K562 (cell line): ENCODE results near the gene SPEM2. TPM values are rescaled to one million over a fixed set of nuclear protein-coding genes. Genes with fewer than 3 reads are reported as not detected.

Source experiments
- ATAC-seq: fragments of 200-7000 bp; cut with Tn5 transposase; 3 replicates; pipeline ENCODE4 v1.9.1; 2020; ENCODE audit warnings: moderate library complexity
- BruUV-seq: library from RNA; stranded (reverse); fragments of 400-500 nt; replicated peaks from 2 replicates; lab custom pipeline; 2021; lab: Mats Ljungman, UMichigan
- CTCF ChIA-PET: fragments of 300-600 bp; formaldehyde crosslinking; extraction: SDS; loops from one replicate; lab custom pipeline; 2021; ENCODE audit warnings: low intra/inter-chr PET ratio; lab: Yijun Ruan, JAX
- POLR2A ChIA-PET: fragments of 300-600, 350-650 bp; sonication (Branson Sonifier 250); formaldehyde crosslinking; extraction: SDS; loops from one replicate; lab custom pipeline; 2021; ENCODE audit warnings: antibody characterized with exemption, inconsistent platforms; lab: Yijun Ruan, JAX
- DNase-seq, 4 experiments: peaks; one replicate each; pipeline versions ENCODE4 v3.0.0 to v3.0.0-alpha.2; 2011 to 2018; ENCODE audit warnings: low spot score in 3 of 4, mixed read lengths in 3 of 4; ENCODE audit errors: extremely low read depth in 1 of 4
- FAIRE-seq: peaks from 2 replicates; lab custom pipeline; 2011; peaks lifted over from hg19 to GRCh38; lab: Jason Lieb, UNC
- H2AFZ ChIP-seq: 2 replicates; pipeline ENCODE4 v1.6.0; 2011; ENCODE audit warnings: low read depth, low read length, control low read depth, inconsistent platforms
- H3K27ac ChIP-seq: fragments of 200-600 bp; 3 replicates; pipeline ENCODE4 v1.8.0; 2011; ENCODE audit warnings: low read depth, mild to moderate bottlenecking, control low read depth, inconsistent platforms, low read length, moderate library complexity, mixed read lengths; ENCODE audit errors: extremely low read depth
- H3K27me3 ChIP-seq, 2 experiments: fragments of 300-600 bp in 1 of 2; 2 replicates in 1 of 2; 3 replicates in 1 of 2; pipeline versions ENCODE4 v1.6.0 to v1.8.0; 2011; ENCODE audit warnings: inconsistent platforms in 2 of 2, low read length in 2 of 2, mild to moderate bottlenecking in 1 of 2, mixed read lengths in 1 of 2, moderate library complexity in 1 of 2; ENCODE audit not compliant: control insufficient read depth in 2 of 2, insufficient read depth in 2 of 2
- H3K36me3 ChIP-seq: fragments of 300-600 bp; 3 replicates; pipeline ENCODE4 v1.8.0; 2011; ENCODE audit warnings: mild to moderate bottlenecking, low read length, inconsistent platforms; ENCODE audit not compliant: control insufficient read depth, insufficient read depth
- H3K4me1 ChIP-seq, 2 experiments: fragments of 200-600 bp in 1 of 2; replicated peaks in 1 of 2; 2 replicates in 1 of 2; 3 replicates in 1 of 2; pipeline versions ENCODE4 v1.5.1 to v1.8.0; 2011; ENCODE audit warnings: inconsistent platforms in 2 of 2, low read length in 2 of 2, mild to moderate bottlenecking in 1 of 2, mixed read lengths in 1 of 2, moderate library complexity in 1 of 2; ENCODE audit not compliant: control insufficient read depth in 2 of 2, insufficient read depth in 2 of 2
- H3K4me2 ChIP-seq: 2 replicates; pipeline ENCODE4 v1.6.1; 2011; ENCODE audit warnings: low read length, control low read depth, inconsistent platforms, mixed read lengths; ENCODE audit not compliant: insufficient read depth
- H3K4me3 ChIP-seq: fragments of 200-600 bp; sonication (generic), shearing (Covaris generic); 2 replicates; pipeline ENCODE4 v1.5.1; 2016; ENCODE audit warnings: control low read depth, inconsistent platforms
- H3K79me2 ChIP-seq: fragments of 200-600 bp; 3 replicates; pipeline ENCODE4 v1.8.0; 2011; ENCODE audit warnings: low read length, inconsistent platforms; ENCODE audit not compliant: control insufficient read depth, insufficient read depth
- H3K9ac ChIP-seq, 2 experiments: 2 replicates each; pipeline versions ENCODE4 v1.6.0 to v1.6.1; 2011; ENCODE audit warnings: low read depth in 2 of 2, low read length in 2 of 2, control low read depth in 1 of 2, inconsistent platforms in 1 of 2, mild to moderate bottlenecking in 1 of 2, mixed read lengths in 1 of 2; ENCODE audit not compliant: insufficient read depth in 1 of 2
- H3K9me1 ChIP-seq: one replicate; pipeline ENCODE4 v1.6.0; 2011; ENCODE audit warnings: inconsistent platforms, mild to moderate bottlenecking, low read length, moderate library complexity; ENCODE audit not compliant: control insufficient read depth, insufficient read depth
- H3K9me3 ChIP-seq: replicated peaks from 2 replicates; pipeline ENCODE4 v1.5.1; 2011; ENCODE audit warnings: low read depth, low read length, inconsistent platforms; ENCODE audit not compliant: control insufficient read depth, insufficient read depth
- H4K20me1 ChIP-seq: replicated peaks from 2 replicates; pipeline ENCODE4 v1.6.1; 2011; ENCODE audit warnings: low read length, inconsistent platforms, mixed read lengths; ENCODE audit not compliant: control insufficient read depth, insufficient read depth
- ATF6 ChIP-seq: sonication (generic); formaldehyde crosslinking; IDR thresholded peaks from 2 replicates; pipeline ENCODE4 v1.4.0; 2020; ENCODE audit warnings: mild to moderate bottlenecking, missing genetic modification reagents
- DACH1 ChIP-seq: fragments of 450-650 bp; IDR thresholded peaks from 2 replicates; pipeline ENCODE4 v1.6.1; 2018; ENCODE audit not compliant: partially characterized antibody
- FOXJ3 ChIP-seq: sonication (generic); formaldehyde crosslinking; IDR thresholded peaks from 2 replicates; pipeline ENCODE4 v1.4.0; 2020; ENCODE audit warnings: mild to moderate bottlenecking, missing genetic modification reagents
- FOXM1 ChIP-seq, 2 experiments: fragments of 450-650 bp in 1 of 2; sonication (generic) in 1 of 2; formaldehyde crosslinking in 1 of 2; IDR thresholded peaks; 2 replicates each; pipeline versions ENCODE4 v1.6.1 to v1.9.0; 2017 to 2022; ENCODE audit warnings: low read depth in 2 of 2, mild to moderate bottlenecking in 2 of 2, missing genetic modification reagents in 1 of 2, moderate library complexity in 1 of 2
- HES1 ChIP-seq: fragments of 450-650 bp; IDR thresholded peaks from 2 replicates; pipeline ENCODE4 v1.6.1; 2016; ENCODE audit warnings: low read depth, mild to moderate bottlenecking, moderate library complexity
- MAX ChIP-seq: sonication (generic); formaldehyde crosslinking; IDR thresholded peaks from 2 replicates; pipeline ENCODE4 v1.9.0; 2022; ENCODE audit warnings: mild to moderate bottlenecking, missing genetic modification reagents
- NFYB ChIP-seq: IDR thresholded peaks from 2 replicates; pipeline ENCODE4 v1.6.1; 2011; ENCODE audit warnings: mild to moderate bottlenecking, moderate library complexity; ENCODE audit not compliant: insufficient read length; ENCODE audit errors: extremely low read depth
- POLR2G ChIP-seq: fragments of 200-400 bp; formaldehyde crosslinking; IDR thresholded peaks from 2 replicates; pipeline ENCODE4 v1.6.1; 2017; ENCODE audit warnings: low read depth, mild to moderate bottlenecking, antibody characterized with exemption, low read length, moderate library complexity
- SLC30A9 ChIP-seq: fragments of 250-450 bp; sonication (Bioruptor Pico); IDR thresholded peaks from 2 replicates; pipeline ENCODE4 v1.8.0; 2022; ENCODE audit warnings: mild to moderate bottlenecking, moderate library complexity
- TARDBP ChIP-seq: fragments of 450-650 bp; IDR thresholded peaks from 2 replicates; pipeline ENCODE4 v1.6.1; 2016
- VEZF1 ChIP-seq: fragments of 200-800 bp; sonication (Bioruptor generic); IDR thresholded peaks from 2 replicates; pipeline ENCODE4 v1.6.1; 2017; ENCODE audit warnings: missing genetic modification characterization, missing compliant biosample characterization
- ZC3H11A ChIP-seq: IDR thresholded peaks from 2 replicates; pipeline ENCODE4 v1.6.1; 2012; ENCODE audit warnings: low read depth, low read length, improper control_type of control experiment
- ZNF592 ChIP-seq: fragments of 450-650 bp; IDR thresholded peaks from 2 replicates; pipeline ENCODE4 v1.6.1; 2017; ENCODE audit warnings: antibody characterized with exemption, mild to moderate bottlenecking
- WGBS: fragments of 100-300 bp; shearing (Covaris generic); methylation state at CpG from one replicate; pipeline ENCODE4 v1.1.6; 2016; ENCODE audit warnings: low coverage, mixed read lengths; ENCODE audit not compliant: insufficient coverage; ENCODE audit errors: missing lambda C conversion rate; 5-methylcytosine and 5-hydroxymethylcytosine counted together
- in situ Hi-C: fragments of 300-500 bp; cut with MboI; formaldehyde crosslinking; loops from 4 replicates; pipeline ENCODE4 v1.15.0; 2018; ENCODE audit warnings: inconsistent platforms, mixed read lengths
- intact Hi-C: fragments of 100-400 bp; cut with micrococcal nuclease; formaldehyde crosslinking; loops from 2 replicates; pipeline ENCODE4 v1.14.2; 2022
- polyA plus RNA-seq, 8 experiments: library from polyadenylated mRNA; depleted of rRNA in 4 of 8; stranded (reverse) in 5 of 8; unstranded in 3 of 8; fragments of >200 nt; fragmentation: Nextera tagmentation in 2 of 8; fragmentation: Illumina TruSeq in 1 of 8; extraction: Ambion mirVana in 2 of 8; extraction: Trizol in 1 of 8; gene quantifications; 2 replicates each; pipeline versions ENCODE4 v1.2.1 to v1.2.3, GENCODE V29; 2011 to 2014; ENCODE audit warnings: inconsistent platforms in 1 of 8, missing spikeins in 1 of 8
- total RNA-seq, 7 experiments: library from RNA; depleted of rRNA in 6 of 7; stranded (reverse); fragments of >200 nt in 6 of 7; fragmentation: Illumina TruSeq in 2 of 7; extraction: Trizol in 2 of 7; gene quantifications; 2 replicates each; pipeline versions ENCODE4 v1.2.1 to v1.2.3, GENCODE V29; 2011 to 2021; ENCODE audit warnings: low replicate concordance in 1 of 7

SPEM2 gene
- total and polyA plus RNA-seq, 9 of the 15 experiments (the other 6 are each of a cell fraction or from before 2014, with no cell fraction given): not detected

- 0% methylated on average over 10 of the region's 13 CpGs for WGBS
- FAIRE-seq (no peak), ATAC-seq (peak; percentile 68), DNase-seq (peak in 1 of 4 experiments; percentile 82)
- Histone ChIP-seq H3K4me2 (peak overlapping the region; percentile 79), H3K4me3 (peak overlapping the region; percentile 68), H3K9ac (peak overlapping the region; percentile 75 to 85), H3K9me1 (no peaks in the 10 kb centered on the region), H4K20me1 (no peaks in the 10 kb centered on the region), H3K4me1 (peaks cover 11 to 25% of the 10 kb centered on the region in 2 experiments; a peak in 3 of 5 replicates), H3K27me3 (no peaks in the 10 kb centered on the region), H2AFZ (peak overlapping the region; percentile 90), H3K27ac (peak overlapping the region; percentile 69), H3K9me3 (no peaks in the 10 kb centered on the region), H3K79me2 (peaks cover 8% of the 10 kb centered on the region; the same call in 2 of the 3 replicates), H3K36me3 (peaks cover 3% of the 10 kb centered on the region; the same call in 1 of the 3 replicates)
- ChIA-PET CTCF (no interaction called here), POLR2A (interaction anchor here (0.6 to 1.8 kb wide), 10 partner anchors 11 to 195 kb away, joined by 3 to 23 read pairs (median 4); partner anchors contain the start of genes POLR2A and ZBTB4)
- in situ Hi-C loops (no loop called here), intact Hi-C loops (loop anchor here (5.0 kb wide), 2 partner anchors 34 to 79 kb away; partner anchors contain the start of genes FGF11, POLR2A, SLC35G6 and TMEM102)
- no TSS peak for BruUV-seq
- TF ChIP-seq FOXJ3 (no peak), SLC30A9 (CRISPR knock-in tag) (no peak), MAX (CRISPR knock-in tag) (0 out of 2 replicates have a peak, but pooled peaks have one; percentile 19), POLR2G (no peak), NFYB (peak; percentile 48), ZC3H11A (no peak), HES1 (no peak), FOXM1 (IDR thresholded peaks at IDR 0.05; ENCODE audit: low read depth) (peak; percentile 22; the same call in 1 of the 2 replicates), FOXM1 (CRISPR knock-in tag; IDR thresholded peaks at IDR 0.05; ENCODE audit: low read depth) (no peak), ATF6 (CRISPR knock-in tag) (no peak), VEZF1 (CRISPR knock-in tag) (peak; percentile 64), DACH1 (peak; percentile 25), TARDBP (no peak), ZNF592 (no peak)
Observed at GRCh38 chr17:7403727-7403976, 21.8 kb upstream of the SPEM2 start.
